A549 (cell line): ENCODE results near the gene C2CD2.

Experiments used
- CHD2 ChIP-seq: fragments of 150-350 bp; IDR thresholded peaks from 2 replicates; pipeline ENCODE4 v1.6.1; 2014; ENCODE audit warnings: low read length; ENCODE audit not compliant: partially characterized antibody
- CTCF ChIP-seq: fragments of >200 bp; sonication (Bioruptor Twin); formaldehyde crosslinking; IDR thresholded peaks from 3 replicates; pipeline ENCODE4 v1.5.1; 2016
- EP300 ChIP-seq, 2 experiments: fragments of >200 bp; sonication (Bioruptor Twin); formaldehyde crosslinking; IDR thresholded peaks; 2 replicates in 1 of 2; 3 replicates in 1 of 2; pipeline ENCODE4 v1.6.1; 2016 to 2017
- JUN ChIP-seq, 2 experiments: fragments of >200 bp; sonication (Bioruptor Twin); formaldehyde crosslinking; IDR thresholded peaks; 2 replicates in 1 of 2; 3 replicates in 1 of 2; pipeline ENCODE4 v1.6.1; 2016 to 2017
- PBX3 ChIP-seq: IDR thresholded peaks from 2 replicates; pipeline ENCODE4 v1.6.1; 2012
- REST ChIP-seq: fragments of 200-600 bp; sonication (generic); IDR thresholded peaks from 2 replicates; pipeline ENCODE4 v1.6.1; 2016; ENCODE audit warnings: antibody characterized with exemption, mild to moderate bottlenecking, moderate library complexity

GRCh38 chr21:41926117-41926806 lies 27.6 kb downstream of the C2CD2 start:
- no peak for TF ChIP-seq PBX3
- no peak for TF ChIP-seq EP300 (IDR thresholded peaks at IDR 0.05)
- TF ChIP-seq CHD2 = no peak
- TF ChIP-seq CTCF = no peak
- TF ChIP-seq JUN (IDR thresholded peaks at IDR 0.05) = no peak
- no peak for TF ChIP-seq REST
